Calu3 (cell line): ENCODE results near the gene MACROD2. TPM values are rescaled to one million over a fixed set of nuclear protein-coding genes. Genes with fewer than 3 reads are reported as not detected.

ENCODE experiments used
- BruUV-seq: library from RNA; stranded (reverse); fragments of 400-500 nt; replicated peaks from 2 replicates; lab custom pipeline; 2021; lab: Mats Ljungman, UMichigan
- CTCF ChIA-PET: fragments of 300-600 bp; sonication (Branson Sonifier 250); formaldehyde crosslinking; loops from one replicate; lab custom pipeline; 2022; ENCODE audit warnings: antibody characterized with exemption; lab: Charles Lee
- DNase-seq: peaks from one replicate; pipeline ENCODE4 v3.0.0; 2022
- H3K27ac Mint-ChIP-seq: one replicate; pipeline ENCODE4 v1.8.0; 2022; ENCODE audit warnings: mixed read lengths; ENCODE audit not compliant: unreplicated experiment
- H3K27me3 Mint-ChIP-seq: one replicate; pipeline ENCODE4 v1.8.0; 2022; ENCODE audit warnings: mixed read lengths; ENCODE audit not compliant: unreplicated experiment
- H3K36me3 Mint-ChIP-seq: one replicate; pipeline ENCODE4 v1.8.0; 2022; ENCODE audit warnings: mild to moderate bottlenecking, moderate library complexity, mixed read lengths; ENCODE audit not compliant: insufficient read depth, unreplicated experiment
- H3K4me1 Mint-ChIP-seq: one replicate; pipeline ENCODE4 v1.8.0; 2022; ENCODE audit warnings: mild to moderate bottlenecking, low read depth, mixed read lengths; ENCODE audit not compliant: unreplicated experiment
- H3K4me3 Mint-ChIP-seq: one replicate; pipeline ENCODE4 v1.8.0; 2022; ENCODE audit warnings: mild to moderate bottlenecking, low read depth, moderate library complexity, mixed read lengths; ENCODE audit not compliant: unreplicated experiment
- H3K9me3 Mint-ChIP-seq: one replicate; pipeline ENCODE4 v1.8.0; 2022; ENCODE audit warnings: low read depth, mixed read lengths; ENCODE audit not compliant: unreplicated experiment
- intact Hi-C: fragments of 100-400 bp; cut with micrococcal nuclease; formaldehyde crosslinking; loops from one replicate; pipeline ENCODE4 v1.10.0; 2022; ENCODE audit not compliant: unreplicated experiment
- total RNA-seq: library from RNA; stranded (reverse); gene quantifications from 2 replicates; pipeline ENCODE4 v1.2.3, GENCODE V29; 2022
- TF ChIP-seq, protein P1 (sequence below): fragments of 200-600 bp; IDR thresholded peaks from one replicate; pipeline ENCODE4 v1.8.0; 2022; ENCODE audit warnings: antibody characterized with exemption; ENCODE audit not compliant: unreplicated experiment

MACROD2 gene
- total RNA-seq, 1 experiment from 2014 or later = 29.4 TPM

DNA sequence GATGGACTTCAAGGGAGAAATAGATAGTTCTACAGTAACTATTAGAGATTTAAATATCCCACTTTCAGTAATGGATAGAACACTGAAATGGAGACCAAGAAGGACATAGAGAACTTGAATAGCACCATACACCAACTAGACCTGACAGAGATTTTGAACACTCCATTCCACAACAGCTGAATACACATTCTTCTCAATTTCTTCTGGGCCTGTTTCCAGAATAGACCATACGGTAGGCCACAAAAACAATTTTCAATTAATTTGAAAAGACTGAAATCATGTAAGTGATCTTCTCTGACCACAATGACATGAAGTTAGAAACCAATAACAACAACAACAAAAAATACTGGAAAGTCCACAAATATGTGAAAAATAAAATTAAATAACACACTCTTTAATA, 1321.2 kb downstream of the MACROD2 start:
- DNase-seq = no peak
- Mint-ChIP-seq H3K4me3 (no peak overlapping the region), H3K27me3 (no peaks in the 10 kb centered on the region), H3K4me1 (no peaks in the 10 kb centered on the region), H3K36me3 (no peaks in the 10 kb centered on the region), H3K27ac (no peak overlapping the region), H3K9me3 (no peaks in the 10 kb centered on the region)
- TF ChIP-seq, protein P1, sequence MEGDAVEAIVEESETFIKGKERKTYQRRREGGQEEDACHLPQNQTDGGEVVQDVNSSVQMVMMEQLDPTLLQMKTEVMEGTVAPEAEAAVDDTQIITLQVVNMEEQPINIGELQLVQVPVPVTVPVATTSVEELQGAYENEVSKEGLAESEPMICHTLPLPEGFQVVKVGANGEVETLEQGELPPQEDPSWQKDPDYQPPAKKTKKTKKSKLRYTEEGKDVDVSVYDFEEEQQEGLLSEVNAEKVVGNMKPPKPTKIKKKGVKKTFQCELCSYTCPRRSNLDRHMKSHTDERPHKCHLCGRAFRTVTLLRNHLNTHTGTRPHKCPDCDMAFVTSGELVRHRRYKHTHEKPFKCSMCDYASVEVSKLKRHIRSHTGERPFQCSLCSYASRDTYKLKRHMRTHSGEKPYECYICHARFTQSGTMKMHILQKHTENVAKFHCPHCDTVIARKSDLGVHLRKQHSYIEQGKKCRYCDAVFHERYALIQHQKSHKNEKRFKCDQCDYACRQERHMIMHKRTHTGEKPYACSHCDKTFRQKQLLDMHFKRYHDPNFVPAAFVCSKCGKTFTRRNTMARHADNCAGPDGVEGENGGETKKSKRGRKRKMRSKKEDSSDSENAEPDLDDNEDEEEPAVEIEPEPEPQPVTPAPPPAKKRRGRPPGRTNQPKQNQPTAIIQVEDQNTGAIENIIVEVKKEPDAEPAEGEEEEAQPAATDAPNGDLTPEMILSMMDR = no peak
- CTCF ChIA-PET = no interaction called here
- intact Hi-C loops = no loop called here
- no TSS peak for BruUV-seq

DNA sequence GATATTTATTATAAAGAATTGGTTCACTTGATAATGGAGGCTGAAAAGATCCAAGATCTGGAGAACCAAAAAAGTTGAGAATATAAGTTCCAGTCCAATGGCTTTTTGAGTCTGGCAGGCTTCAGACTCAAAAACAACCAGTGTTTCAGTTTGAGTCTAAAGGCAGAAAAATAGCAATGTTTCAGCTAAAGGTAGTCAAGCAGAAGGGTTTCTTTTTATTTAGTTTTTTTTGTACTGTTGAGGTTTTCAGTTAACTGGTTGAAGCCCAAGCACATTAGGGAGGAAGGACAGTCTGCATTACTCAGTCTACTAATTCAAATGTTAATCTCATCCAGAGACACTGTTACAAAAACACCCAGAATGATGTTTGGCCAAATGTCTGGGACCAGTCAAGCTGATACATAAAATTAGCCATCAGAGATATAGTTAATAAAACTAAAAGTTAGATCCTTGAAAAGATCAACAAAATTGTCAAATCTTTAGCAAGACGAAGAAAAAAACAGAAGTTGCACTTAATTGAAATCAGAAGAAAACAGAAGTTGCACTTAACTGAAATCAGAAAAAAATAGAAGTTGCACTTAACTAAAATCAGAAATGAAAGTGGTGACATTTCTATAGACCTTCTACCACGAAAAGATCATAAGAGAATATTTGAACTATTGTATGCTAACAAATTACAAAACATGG, 1322.4 kb downstream of the MACROD2 start:
- CTCF ChIA-PET = no interaction called here
- intact Hi-C loops = no loop called here
- Mint-ChIP-seq H3K36me3 (no peaks in the 10 kb centered on the region), H3K4me3 (no peak overlapping the region), H3K4me1 (no peaks in the 10 kb centered on the region), H3K27me3 (no peaks in the 10 kb centered on the region), H3K27ac (no peak overlapping the region), H3K9me3 (no peaks in the 10 kb centered on the region)
- no peak for DNase-seq
- TF ChIP-seq, protein P1 = no peak
- no TSS peak for BruUV-seq

DNA sequence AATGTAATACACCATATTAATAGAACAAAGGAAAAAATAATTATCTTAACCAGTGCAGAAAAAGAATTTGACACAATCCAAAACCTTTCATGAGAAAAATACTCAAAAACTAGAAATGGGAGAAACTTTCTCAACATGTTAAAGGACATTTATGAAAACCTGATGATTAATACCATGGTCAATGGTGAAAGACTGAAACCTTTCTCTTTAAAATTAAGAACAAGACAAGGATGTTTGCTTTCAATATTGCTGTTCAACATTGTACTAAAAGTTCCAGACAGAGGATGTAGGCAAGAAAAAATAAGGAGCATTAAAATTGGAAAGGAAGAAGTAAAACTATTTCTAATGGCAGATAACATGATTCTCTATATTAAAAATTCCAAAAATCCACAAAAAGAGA, 1323.4 kb downstream of the MACROD2 start:
- H3K27me3 Mint-ChIP-seq = no peaks in the 10 kb centered on the region
- CTCF ChIA-PET = no interaction called here
- TF ChIP-seq, protein P1 = no peak
- H3K27ac Mint-ChIP-seq = no peak overlapping the region
- BruUV-seq = no TSS peak
- H3K9me3 Mint-ChIP-seq = no peaks in the 10 kb centered on the region
- no peak for DNase-seq
- intact Hi-C loops = no loop called here
- H3K36me3 Mint-ChIP-seq = no peaks in the 10 kb centered on the region
- H3K4me3 Mint-ChIP-seq = no peak overlapping the region
- no peaks in the 10 kb centered on the region for H3K4me1 Mint-ChIP-seq

DNA sequence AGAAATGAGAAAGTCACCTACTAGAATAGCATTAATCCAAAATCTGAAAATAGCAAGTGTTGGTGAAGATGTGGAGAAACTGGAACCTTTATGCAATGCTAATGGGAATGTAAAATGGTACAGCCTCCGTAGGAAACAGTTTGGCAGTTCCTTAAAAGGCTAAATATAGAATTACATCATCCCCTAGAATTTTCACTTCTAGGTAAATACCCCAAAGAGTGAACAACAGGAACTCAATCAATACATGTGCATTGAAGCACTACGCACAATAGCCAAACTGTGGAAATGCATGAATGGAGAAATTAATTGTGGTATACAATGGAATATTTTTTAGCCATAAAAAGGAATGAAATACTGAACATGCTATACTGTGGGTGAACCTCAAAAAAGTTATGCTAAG, 1324.1 kb downstream of the MACROD2 start:
- H3K4me1 Mint-ChIP-seq = no peaks in the 10 kb centered on the region
- DNase-seq = no peak
- H3K36me3 Mint-ChIP-seq = no peaks in the 10 kb centered on the region
- H3K9me3 Mint-ChIP-seq = no peaks in the 10 kb centered on the region
- no peaks in the 10 kb centered on the region for H3K27me3 Mint-ChIP-seq
- intact Hi-C loops = no loop called here
- no TSS peak for BruUV-seq
- H3K27ac Mint-ChIP-seq = no peak overlapping the region
- H3K4me3 Mint-ChIP-seq = no peak overlapping the region
- CTCF ChIA-PET = no interaction called here
- TF ChIP-seq, protein P1 = no peak
